CD14-positive monocyte (primary cell): Measurements from ENCODE around the gene GHDC. TPM values are rescaled to one million over a fixed set of nuclear protein-coding genes. Genes with fewer than 3 reads are reported as not detected.
"Not testable (repeated sequence)": the region's sequence is repeated elsewhere in the genome, so short reads cannot be mapped to it uniquely, and the experiment has no call there.

Experiments
- DNase-seq, 3 donors: peaks; one replicate each; pipeline ENCODE4 v3.0.0-alpha.2; 2011 to 2022
- H2AFZ ChIP-seq: 2 replicates; pipeline ENCODE4 v1.6.0; 2012; ENCODE audit warnings: mild to moderate bottlenecking, low read depth, low read length, inconsistent platforms; ENCODE audit not compliant: insufficient read depth, poor library complexity, severe bottlenecking
- H3K27ac ChIP-seq, 2 donors: 1 replicate in 1 of 2; 2 replicates in 1 of 2; pipeline ENCODE4 v1.5.1; 2012 to 2013; ENCODE audit warnings: low read length in 2 of 2, control low read depth in 1 of 2, inconsistent platforms in 1 of 2, low read depth in 1 of 2, mild to moderate bottlenecking in 1 of 2
- H3K27me3 ChIP-seq, 2 donors: one replicate each; pipeline versions ENCODE4 v1.6.0 to v1.6.1; 2011 to 2013; ENCODE audit warnings: low read length in 2 of 2; ENCODE audit not compliant: control insufficient read depth in 2 of 2, insufficient read depth in 2 of 2
- H3K36me3 ChIP-seq, 2 donors: replicated peaks in 1 of 2; 1 replicate in 1 of 2; 2 replicates in 1 of 2; pipeline versions ENCODE4 v1.5.1 to v1.6.1; 2012 to 2013; ENCODE audit warnings: low read length in 2 of 2, control low read depth in 1 of 2, inconsistent platforms in 1 of 2, mild to moderate bottlenecking in 1 of 2; ENCODE audit not compliant: insufficient read depth in 2 of 2, control insufficient read depth in 1 of 2
- H3K4me1 ChIP-seq, 2 donors: 1 replicate in 1 of 2; 2 replicates in 1 of 2; pipeline versions ENCODE4 v1.5.1 to v1.6.1; 2012 to 2013; ENCODE audit warnings: low read length in 2 of 2, control low read depth in 1 of 2, inconsistent platforms in 1 of 2, mild to moderate bottlenecking in 1 of 2, moderate library complexity in 1 of 2; ENCODE audit not compliant: insufficient read depth in 2 of 2, control insufficient read depth in 1 of 2
- H3K4me2 ChIP-seq: replicated peaks from 2 replicates; pipeline ENCODE3; 2012; ENCODE audit warnings: low read length, moderate library complexity, mild to moderate bottlenecking; ENCODE audit not compliant: poor library complexity, severe bottlenecking; ENCODE audit errors: extremely low read depth
- H3K4me3 ChIP-seq, 3 experiments: fragments of 200-600 bp in 1 of 3; sonication (generic) in 1 of 3; replicated peaks in 1 of 3; 1 replicate in 2 of 3; 2 replicates in 1 of 3; pipeline ENCODE4 v1.5.1; 2011 to 2013; ENCODE audit warnings: low read length in 3 of 3, mild to moderate bottlenecking in 3 of 3, control low read depth in 2 of 3, low read depth in 2 of 3, inconsistent platforms in 1 of 3, moderate library complexity in 1 of 3
- H3K79me2 ChIP-seq: 2 replicates; pipeline ENCODE4 v1.6.0; 2012; ENCODE audit warnings: mild to moderate bottlenecking, control low read depth, inconsistent platforms, low read length, moderate library complexity; ENCODE audit not compliant: insufficient read depth
- H3K9ac ChIP-seq: 2 replicates; pipeline ENCODE4 v1.6.0; 2017; ENCODE audit warnings: low read length, mild to moderate bottlenecking; ENCODE audit not compliant: insufficient read depth, poor library complexity, severe bottlenecking
- H3K9me3 ChIP-seq, 2 donors: replicated peaks in 1 of 2; 1 replicate in 1 of 2; 2 replicates in 1 of 2; pipeline versions ENCODE4 v1.5.1 to v1.6.1; 2012 to 2013; ENCODE audit warnings: low read length in 2 of 2, control low read depth in 1 of 2; ENCODE audit not compliant: control insufficient read depth in 1 of 2, insufficient read depth in 1 of 2
- H4K20me1 ChIP-seq: 2 replicates; pipeline ENCODE4 v1.6.0; 2012; ENCODE audit warnings: mild to moderate bottlenecking, low read length, control low read depth, moderate library complexity; ENCODE audit not compliant: insufficient read depth
- H3K27ac Mint-ChIP-seq, 7 donors: one replicate each; pipeline ENCODE4 v1.8.0; 2020; ENCODE audit warnings: mild to moderate bottlenecking in 7 of 7, mixed read lengths in 7 of 7, moderate library complexity in 6 of 7, inconsistent platforms in 2 of 7
- H3K27me3 Mint-ChIP-seq, 3 donors: one replicate each; pipeline ENCODE4 v1.8.0; 2021 to 2022; ENCODE audit warnings: low read depth in 3 of 3, mild to moderate bottlenecking in 3 of 3, mixed read lengths in 3 of 3, moderate library complexity in 3 of 3, inconsistent platforms in 1 of 3
- H3K36me3 Mint-ChIP-seq, 2 donors: one replicate each; pipeline ENCODE4 v1.8.0; 2020; ENCODE audit warnings: mixed read lengths in 2 of 2, inconsistent platforms in 1 of 2, mild to moderate bottlenecking in 1 of 2
- H3K4me1 Mint-ChIP-seq: one replicate; pipeline ENCODE4 v1.8.0; 2020; ENCODE audit warnings: mild to moderate bottlenecking, mixed read lengths
- H3K4me3 Mint-ChIP-seq, 2 donors: one replicate each; pipeline ENCODE4 v1.8.0; 2020; ENCODE audit warnings: mild to moderate bottlenecking in 2 of 2, mixed read lengths in 2 of 2, moderate library complexity in 1 of 2
- H3K9me3 Mint-ChIP-seq, 7 donors: one replicate each; pipeline ENCODE4 v1.8.0; 2020 to 2022; ENCODE audit warnings: mixed read lengths in 7 of 7, mild to moderate bottlenecking in 6 of 7, moderate library complexity in 6 of 7, inconsistent platforms in 2 of 7
- CTCF ChIP-seq: fragments of 200-600 bp; IDR thresholded peaks from one replicate; pipeline ENCODE4 v1.8.0; 2022; ENCODE audit warnings: antibody characterized with exemption, mild to moderate bottlenecking
- WGBS: methylation state at CpG from one replicate; pipeline ENCODE4 v1.1.5; 2013; ENCODE audit warnings: missing lambda C conversion rate; ENCODE audit not compliant: insufficient coverage; 5-methylcytosine and 5-hydroxymethylcytosine counted together
- intact Hi-C, 2 donors: fragments of 100-400 bp; cut with micrococcal nuclease; formaldehyde crosslinking; loops; one replicate each; pipeline versions ENCODE4 v1.15.0 to v1.15.1; 2023
- polyA plus RNA-seq, 3 donors: library from polyadenylated mRNA; depleted of rRNA in 1 of 3; unstranded in 2 of 3; stranded (reverse) in 1 of 3; fragments of 300-500 nt in 2 of 3; fragments of >200 nt in 1 of 3; fragmentation: Illumina TruSeq in 2 of 3; gene quantifications; 1 replicate in 2 of 3; 2 replicates in 1 of 3; pipeline ENCODE4 v1.2.3, GENCODE V29; 2012 to 2021

GHDC gene
- polyA plus RNA-seq, 3 donors = 20.0 to 31.6 (median 20.6) TPM

- WGBS = 89% methylated on average over 2 of the region's 2 CpGs
- Mint-ChIP-seq H3K9me3 (peaks cover 0 to 2% (median 0%) of the 10 kb centered on the region in 7 donors), H3K36me3 (peaks cover 16 to 24% of the 10 kb centered on the region in 2 donors), H3K4me3 (peak overlapping the region in 1 of 2 donors; percentile 39), H3K27me3 (no peaks in the 10 kb centered on the region), H3K27ac (peak overlapping the region in 1 of 7 donors; percentile 35), H3K4me1 (peaks cover 70% of the 10 kb centered on the region)
- DNase-seq = no peak
- Histone ChIP-seq H3K36me3 (peaks cover 13 to 18% of the 10 kb centered on the region in 2 donors), H3K27me3 (no peaks in the 10 kb centered on the region), H3K4me3 (no peak overlapping the region), H3K4me1 (peaks cover 70 to 77% of the 10 kb centered on the region in 2 donors), H3K4me2 (no peak overlapping the region), H3K9ac (no peak overlapping the region), H3K9me3 (no peaks in the 10 kb centered on the region), H3K79me2 (no peaks in the 10 kb centered on the region), H3K27ac (no peak overlapping the region), H2AFZ (no peak overlapping the region), H4K20me1 (no peaks in the 10 kb centered on the region)
- intact Hi-C loops = loop anchor here in 1 of 2 donors (10.0 kb wide), 1 partner anchor 163 kb away; the partner anchor contains the start of gene NKIRAS2
- no peak for TF ChIP-seq CTCF
Measured at GRCh38 chr17:42187833-42188232, 6.5 kb downstream of the GHDC start.

- not testable (repeated sequence) for H3K79me2 ChIP-seq, H3K4me2 ChIP-seq, H3K27me3 Mint-ChIP-seq, DNase-seq, H2AFZ ChIP-seq, H3K9me3 ChIP-seq, H4K20me1 ChIP-seq, H3K9ac ChIP-seq, H3K27ac ChIP-seq, H3K4me3 ChIP-seq, H3K9me3 Mint-ChIP-seq, H3K27me3 ChIP-seq
- peaks cover 70 to 83% of the 10 kb centered on the region in 2 donors for H3K4me1 ChIP-seq
- Mint-ChIP-seq H3K36me3 (peaks cover 8 to 12% of the 10 kb centered on the region in 2 donors), H3K4me1 (peaks cover 73% of the 10 kb centered on the region), H3K27ac (peak overlapping the region in 2 of 7 donors; percentile 14 to 71), H3K4me3 (peak overlapping the region in 1 of 2 donors; percentile 16)
- peaks cover 8 to 16% of the 10 kb centered on the region in 2 donors for H3K36me3 ChIP-seq
- intact Hi-C loops = loop anchor here in 1 of 2 donors (10.0 kb wide), 1 partner anchor 161 kb away; the partner anchor contains the start of gene NKIRAS2
- no CpG with 5 or more reads among the region's 5 CpGs for WGBS
Measured at GRCh38 chr17:42186191-42186590, 8.1 kb downstream of the GHDC start.
